Lung (tissue), 12 donors: ENCODE measurements around the gene GNAI1. TPM values are rescaled to one million over a fixed set of nuclear protein-coding genes. Genes with fewer than 3 reads are reported as not detected.

Experiments
- ATAC-seq: fragments of 200-7000 bp; cut with Tn5 transposase; one replicate; pipeline ENCODE4 v1.9.1; 2020; ENCODE audit warnings: moderate number of reproducible peaks; ENCODE audit not compliant: insufficient read depth, low FRiP score
- DNase-seq, 3 donors: peaks; one replicate each; pipeline ENCODE4 v3.0.0-alpha.2; 2013 to 2017
- H3K27ac ChIP-seq, 2 donors: one replicate each; pipeline ENCODE4 v1.5.1; 2013; ENCODE audit warnings: mild to moderate bottlenecking in 2 of 2, moderate library complexity in 2 of 2, control low read depth in 1 of 2, inconsistent platforms in 1 of 2, low read depth in 1 of 2, low read length in 1 of 2
- H3K27me3 ChIP-seq, 3 donors: one replicate each; pipeline ENCODE4 v1.5.1; 2013; ENCODE audit warnings: low read length in 2 of 3; ENCODE audit not compliant: control insufficient read depth in 3 of 3, insufficient read depth in 3 of 3
- H3K36me3 ChIP-seq, 4 donors: one replicate each; pipeline ENCODE4 v1.5.1; 2013; ENCODE audit warnings: low read length in 4 of 4, mild to moderate bottlenecking in 1 of 4, moderate library complexity in 1 of 4; ENCODE audit not compliant: control insufficient read depth in 4 of 4, insufficient read depth in 4 of 4
- H3K4me1 ChIP-seq, 5 donors: one replicate each; pipeline ENCODE4 v1.5.1; 2013; ENCODE audit warnings: low read length in 5 of 5, mild to moderate bottlenecking in 2 of 5, moderate library complexity in 1 of 5; ENCODE audit not compliant: control insufficient read depth in 5 of 5, insufficient read depth in 5 of 5
- H3K4me3 ChIP-seq: one replicate; pipeline ENCODE4 v1.5.1; 2013; ENCODE audit warnings: mild to moderate bottlenecking, control low read depth, moderate library complexity
- H3K9ac ChIP-seq, 2 donors: one replicate each; pipeline ENCODE4 v1.5.1; 2013; ENCODE audit warnings: low read length in 2 of 2, control low read depth in 1 of 2; ENCODE audit not compliant: insufficient read depth in 1 of 2
- H3K9me3 ChIP-seq, 4 donors: one replicate each; pipeline ENCODE4 v1.5.1; 2013; ENCODE audit warnings: low read length in 3 of 4, mild to moderate bottlenecking in 1 of 4, moderate library complexity in 1 of 4; ENCODE audit not compliant: control insufficient read depth in 4 of 4, insufficient read depth in 3 of 4
- WGBS, 2 donors: extraction: QIAGEN DNeasy Blood & Tissue Kit; methylation state at CpG; one replicate each; pipeline ENCODE4 v1.1.7; 2013; 5-methylcytosine and 5-hydroxymethylcytosine counted together
- polyA plus RNA-seq, 2 donors: library from polyadenylated mRNA; stranded (reverse); fragments of 200-250 nt; gene quantifications; one replicate each; pipeline ENCODE4 v1.2.1, GENCODE V29; 2013
- total RNA-seq, 2 donors: library from RNA; depleted of rRNA in 1 of 2; stranded (reverse); fragments of >200 nt in 1 of 2; gene quantifications; one replicate each; pipeline ENCODE4 v1.2.1, GENCODE V29; 2014 to 2021
- TF ChIP-seq, protein P1 (sequence below): IDR thresholded peaks from 2 replicates; pipeline ENCODE4 v1.5.1; 2012; ENCODE audit warnings: mild to moderate bottlenecking; ENCODE audit errors: control extremely low read depth, extremely low read depth
- donor health status: control.
- donor health status: control.
- donor health status: Bipolar disorder and iron deficiency.
- donor health status: healthy.
- donor health status: DM: yes; HTN: yes; CAD: no.

GNAI1 gene
- total and polyA plus RNA-seq, 4 donors: 10.4 to 155 (median 20.2) TPM

- H3K9me3 ChIP-seq: no peaks in the 10 kb centered on the region
- no peak overlapping the region for H3K27ac ChIP-seq
- H3K9ac ChIP-seq: no peak overlapping the region
- peaks cover 0 to 34% (median 0%) of the 10 kb centered on the region in 5 donors for H3K4me1 ChIP-seq
- TF ChIP-seq, protein P1, sequence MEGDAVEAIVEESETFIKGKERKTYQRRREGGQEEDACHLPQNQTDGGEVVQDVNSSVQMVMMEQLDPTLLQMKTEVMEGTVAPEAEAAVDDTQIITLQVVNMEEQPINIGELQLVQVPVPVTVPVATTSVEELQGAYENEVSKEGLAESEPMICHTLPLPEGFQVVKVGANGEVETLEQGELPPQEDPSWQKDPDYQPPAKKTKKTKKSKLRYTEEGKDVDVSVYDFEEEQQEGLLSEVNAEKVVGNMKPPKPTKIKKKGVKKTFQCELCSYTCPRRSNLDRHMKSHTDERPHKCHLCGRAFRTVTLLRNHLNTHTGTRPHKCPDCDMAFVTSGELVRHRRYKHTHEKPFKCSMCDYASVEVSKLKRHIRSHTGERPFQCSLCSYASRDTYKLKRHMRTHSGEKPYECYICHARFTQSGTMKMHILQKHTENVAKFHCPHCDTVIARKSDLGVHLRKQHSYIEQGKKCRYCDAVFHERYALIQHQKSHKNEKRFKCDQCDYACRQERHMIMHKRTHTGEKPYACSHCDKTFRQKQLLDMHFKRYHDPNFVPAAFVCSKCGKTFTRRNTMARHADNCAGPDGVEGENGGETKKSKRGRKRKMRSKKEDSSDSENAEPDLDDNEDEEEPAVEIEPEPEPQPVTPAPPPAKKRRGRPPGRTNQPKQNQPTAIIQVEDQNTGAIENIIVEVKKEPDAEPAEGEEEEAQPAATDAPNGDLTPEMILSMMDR: no peak
- 53 to 60% methylated on average over 1 of the region's 1 CpG for WGBS, 2 donors
- DNase-seq: no peak
- peak; percentile 53 for ATAC-seq
- H3K4me3 ChIP-seq: no peak overlapping the region
- no peaks in the 10 kb centered on the region for H3K27me3 ChIP-seq
- H3K36me3 ChIP-seq: peaks cover 0 to 30% (median 12%) of the 10 kb centered on the region in 4 donors
Observed at GRCh38 chr7:80204919-80205318, 70.3 kb downstream of the GNAI1 start.

DNA sequence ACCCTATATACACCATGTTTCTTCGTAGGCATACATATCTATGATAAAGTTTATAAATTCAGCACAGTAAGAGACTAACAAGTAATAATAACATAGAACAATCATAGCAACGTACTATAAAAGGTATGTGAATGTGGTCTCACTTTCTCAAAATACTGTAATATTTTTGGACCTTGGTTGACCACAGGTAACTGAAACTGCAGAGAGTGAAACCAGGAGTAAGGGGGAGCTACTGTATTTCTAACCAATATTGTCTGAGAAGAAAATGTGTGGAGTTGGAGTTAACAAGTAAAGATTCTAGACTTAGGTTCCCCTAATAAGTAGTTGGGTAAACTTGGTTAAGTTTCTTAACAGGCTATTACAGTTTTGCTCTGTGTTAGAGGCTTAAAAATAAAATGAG is 72.1 kb downstream of the GNAI1 start:
- no peaks in the 10 kb centered on the region for H3K9me3 ChIP-seq
- peaks cover 0 to 30% (median 11%) of the 10 kb centered on the region in 4 donors for H3K36me3 ChIP-seq
- no peak for ATAC-seq
- 91 to 93% methylated on average over 2 of the region's 2 CpGs for WGBS, 2 donors
- H3K9ac ChIP-seq: no peak overlapping the region
- DNase-seq: no peak
- no peak overlapping the region for H3K4me3 ChIP-seq
- peaks cover 0 to 44% (median 0%) of the 10 kb centered on the region in 5 donors for H3K4me1 ChIP-seq
- H3K27me3 ChIP-seq: no peaks in the 10 kb centered on the region
- TF ChIP-seq, protein P1: no peak
- H3K27ac ChIP-seq: no peak overlapping the region

GRCh38 chr7:80207501-80207900 is 72.9 kb downstream of the GNAI1 start:
- WGBS, 2 donors: 36 to 41% methylated on average over 2 of the region's 2 CpGs
- Histone ChIP-seq H3K36me3 (peaks cover 0 to 35% (median 15%) of the 10 kb centered on the region in 4 donors), H3K27ac (no peak overlapping the region), H3K4me3 (no peak overlapping the region), H3K9ac (no peak overlapping the region), H3K4me1 (peaks cover 0 to 44% (median 0%) of the 10 kb centered on the region in 5 donors), H3K27me3 (no peaks in the 10 kb centered on the region), H3K9me3 (no peaks in the 10 kb centered on the region)
- TF ChIP-seq, protein P1: no peak
- DNase-seq (no peak), ATAC-seq (no peak)

DNA sequence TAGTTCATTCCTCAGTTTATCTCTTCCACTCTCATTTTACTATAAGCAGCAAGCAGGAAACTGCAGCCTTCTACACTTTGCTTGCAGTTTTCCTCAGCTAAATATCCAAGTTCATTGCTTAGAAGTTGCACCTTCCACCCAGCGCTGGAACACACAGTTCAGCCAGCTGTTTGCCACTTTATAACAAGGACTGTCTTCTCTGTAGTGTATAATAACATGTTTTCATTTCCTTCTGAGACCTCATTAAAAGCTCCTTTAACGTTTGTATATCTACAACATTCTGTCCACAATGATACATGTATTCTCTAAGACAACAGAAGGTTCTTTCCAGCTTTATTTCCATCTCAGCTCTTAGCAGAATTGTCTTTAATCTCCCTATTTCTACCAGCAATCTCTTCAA is 74.1 kb downstream of the GNAI1 start:
- Histone ChIP-seq H3K9ac (no peak overlapping the region), H3K27ac (no peak overlapping the region), H3K4me3 (no peak overlapping the region), H3K9me3 (no peaks in the 10 kb centered on the region), H3K27me3 (no peaks in the 10 kb centered on the region), H3K4me1 (peaks cover 0 to 44% (median 0%) of the 10 kb centered on the region in 5 donors), H3K36me3 (peaks cover 0 to 39% (median 21%) of the 10 kb centered on the region in 4 donors)
- 67 to 77% methylated on average over 2 of the region's 2 CpGs for WGBS, 2 donors
- TF ChIP-seq, protein P1: no peak
- DNase-seq: peak; percentile 35 to 75 (median 63)
- ATAC-seq: no peak
